ENCODE data around the gene BRINP3.

The BRINP3 gene

DNA sequence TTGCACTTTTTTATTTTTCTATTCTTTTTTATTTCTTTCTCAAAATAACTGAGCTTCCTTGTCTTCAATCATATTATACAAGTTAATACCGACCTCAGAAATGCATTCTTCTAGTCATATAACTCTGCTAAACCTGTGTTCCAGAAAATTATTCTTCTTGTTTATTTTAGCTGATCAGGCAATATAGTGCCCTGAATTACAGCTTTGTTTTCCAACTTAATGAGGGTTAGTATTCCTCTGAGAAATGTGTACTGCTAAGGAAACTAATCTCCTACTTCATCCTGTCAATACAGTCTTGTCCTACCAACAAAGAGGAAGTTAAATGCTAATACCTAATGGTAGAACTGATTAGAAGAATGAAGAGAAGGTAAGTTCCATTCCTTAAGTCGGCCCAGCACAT, 13.0 kb downstream of the BRINP3 start:
- H3K4me3 ChIP-seq (ENCODE audit: low read depth, low read length), result no peak overlapping the region
- TF ChIP-seq, protein P1, sequence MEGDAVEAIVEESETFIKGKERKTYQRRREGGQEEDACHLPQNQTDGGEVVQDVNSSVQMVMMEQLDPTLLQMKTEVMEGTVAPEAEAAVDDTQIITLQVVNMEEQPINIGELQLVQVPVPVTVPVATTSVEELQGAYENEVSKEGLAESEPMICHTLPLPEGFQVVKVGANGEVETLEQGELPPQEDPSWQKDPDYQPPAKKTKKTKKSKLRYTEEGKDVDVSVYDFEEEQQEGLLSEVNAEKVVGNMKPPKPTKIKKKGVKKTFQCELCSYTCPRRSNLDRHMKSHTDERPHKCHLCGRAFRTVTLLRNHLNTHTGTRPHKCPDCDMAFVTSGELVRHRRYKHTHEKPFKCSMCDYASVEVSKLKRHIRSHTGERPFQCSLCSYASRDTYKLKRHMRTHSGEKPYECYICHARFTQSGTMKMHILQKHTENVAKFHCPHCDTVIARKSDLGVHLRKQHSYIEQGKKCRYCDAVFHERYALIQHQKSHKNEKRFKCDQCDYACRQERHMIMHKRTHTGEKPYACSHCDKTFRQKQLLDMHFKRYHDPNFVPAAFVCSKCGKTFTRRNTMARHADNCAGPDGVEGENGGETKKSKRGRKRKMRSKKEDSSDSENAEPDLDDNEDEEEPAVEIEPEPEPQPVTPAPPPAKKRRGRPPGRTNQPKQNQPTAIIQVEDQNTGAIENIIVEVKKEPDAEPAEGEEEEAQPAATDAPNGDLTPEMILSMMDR (IDR thresholded peaks at IDR 0.05; ENCODE audit: low read depth, low read length), result no peak
- in situ Hi-C loops (cut with HindIII; ENCODE audit: low sequenced_read_pairs), result no loop called here
- no peak for DNase-seq (ENCODE audit: low read depth, low spot score)

DNA sequence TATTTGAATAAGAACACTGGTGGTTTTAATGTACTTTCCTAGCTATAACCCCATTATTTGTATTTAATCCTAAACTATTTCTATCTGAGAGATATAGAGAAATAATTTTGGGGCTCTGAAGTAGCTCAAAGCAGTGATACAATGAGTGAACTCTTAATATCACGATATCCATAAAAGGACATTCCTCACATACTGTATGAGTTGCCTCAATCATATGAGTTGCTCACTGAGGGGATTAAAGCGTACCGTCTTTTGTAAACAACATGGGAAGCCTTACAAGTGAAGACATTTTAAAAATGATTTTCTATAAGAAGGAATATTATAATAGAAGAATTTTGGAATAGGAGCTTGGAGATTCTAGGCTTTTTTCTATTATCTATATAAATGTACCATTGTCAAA, 21.5 kb downstream of the BRINP3 start:
- in situ Hi-C loops (cut with HindIII; ENCODE audit: low sequenced_read_pairs), result no loop called here
- TF ChIP-seq, protein P1 (IDR thresholded peaks at IDR 0.05; ENCODE audit: low read depth, low read length), result no peak
- H3K4me3 ChIP-seq (ENCODE audit: low read depth, low read length), result no peak overlapping the region
- DNase-seq (ENCODE audit: low read depth, low spot score), result no peak

DNA sequence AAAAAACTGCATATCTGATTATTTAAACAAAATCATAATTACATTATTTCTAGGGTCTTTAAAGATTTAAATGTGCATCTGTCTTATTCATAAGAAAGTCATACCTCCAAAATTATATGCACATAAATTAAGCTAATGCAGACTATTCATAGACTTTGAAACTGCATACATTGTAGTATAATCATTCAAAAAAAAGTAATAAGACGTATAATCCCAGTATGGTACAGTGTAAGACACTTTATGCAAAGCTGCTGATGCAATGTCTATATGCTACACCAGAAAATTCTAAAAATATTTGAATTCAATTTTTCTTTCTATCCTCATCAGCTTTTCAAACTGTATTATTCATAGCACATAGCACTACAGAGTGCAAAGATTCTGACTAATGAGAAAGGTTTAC, 22.0 kb downstream of the BRINP3 start:
- H3K4me3 ChIP-seq (ENCODE audit: low read depth, low read length), result no peak overlapping the region
- no peak for DNase-seq (ENCODE audit: low read depth, low spot score)
- in situ Hi-C loops (cut with HindIII; ENCODE audit: low sequenced_read_pairs), result no loop called here
- TF ChIP-seq, protein P1 (IDR thresholded peaks at IDR 0.05; ENCODE audit: low read depth, low read length), result no peak

DNA sequence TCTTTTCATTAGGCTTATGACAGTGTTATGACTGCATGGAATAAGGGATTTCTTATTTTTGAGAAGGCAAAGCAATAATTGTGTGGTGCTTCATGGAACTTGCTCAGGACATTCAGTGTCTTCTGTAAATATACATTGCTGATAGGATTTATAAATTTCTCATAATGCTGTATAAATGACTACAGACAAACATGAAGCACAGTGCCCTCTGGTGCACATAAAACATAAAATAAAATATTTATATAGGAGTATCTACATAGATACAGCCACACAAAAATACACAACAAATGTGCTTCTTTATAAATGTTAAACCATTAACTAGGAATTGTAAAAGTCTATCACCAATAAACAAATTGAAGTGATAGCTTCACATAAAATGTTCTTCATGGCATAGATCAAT, 24.1 kb downstream of the BRINP3 start:
- peak; percentile 10 for DNase-seq (ENCODE audit: low read depth, low spot score)
- in situ Hi-C loops (cut with HindIII; ENCODE audit: low sequenced_read_pairs), result no loop called here
- TF ChIP-seq, protein P1 (IDR thresholded peaks at IDR 0.05; ENCODE audit: low read depth, low read length), result peak; percentile 10
- H3K4me3 ChIP-seq (ENCODE audit: low read depth, low read length), result no peak overlapping the region

DNA sequence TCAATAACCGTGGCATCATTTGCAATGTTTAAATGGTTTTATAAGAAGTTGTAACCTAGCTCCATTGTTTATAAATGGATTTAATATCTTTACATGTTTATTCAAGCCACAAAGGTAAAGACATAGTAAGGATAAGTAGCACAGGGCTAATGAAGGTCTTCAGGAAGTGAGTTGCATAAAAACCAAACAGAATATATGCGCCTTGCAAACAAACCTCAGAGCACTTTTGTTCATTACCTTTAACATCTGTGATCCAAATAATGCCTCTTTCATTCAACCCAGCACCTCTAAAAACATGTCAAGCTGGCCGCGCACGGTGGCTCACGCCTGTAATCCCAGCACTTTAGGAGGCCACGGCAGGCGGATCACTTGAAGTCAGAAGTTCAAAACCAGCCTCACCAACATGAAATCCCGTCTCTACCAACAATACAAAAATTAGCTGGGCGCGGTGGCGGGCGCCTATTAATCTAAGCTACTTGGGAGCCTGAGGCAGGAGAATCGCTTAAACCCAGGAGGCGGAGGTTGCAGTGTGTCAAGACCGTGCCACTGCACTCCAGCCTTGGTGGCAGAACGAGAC, 25.3 kb downstream of the BRINP3 start:
- TF ChIP-seq, protein P1 (IDR thresholded peaks at IDR 0.05; ENCODE audit: low read depth, low read length), result no peak
- no peak overlapping the region for H3K4me3 ChIP-seq (ENCODE audit: low read depth, low read length)
- in situ Hi-C loops (cut with HindIII; ENCODE audit: low sequenced_read_pairs), result no loop called here
- DNase-seq (ENCODE audit: low read depth, low spot score), result no peak

DNA sequence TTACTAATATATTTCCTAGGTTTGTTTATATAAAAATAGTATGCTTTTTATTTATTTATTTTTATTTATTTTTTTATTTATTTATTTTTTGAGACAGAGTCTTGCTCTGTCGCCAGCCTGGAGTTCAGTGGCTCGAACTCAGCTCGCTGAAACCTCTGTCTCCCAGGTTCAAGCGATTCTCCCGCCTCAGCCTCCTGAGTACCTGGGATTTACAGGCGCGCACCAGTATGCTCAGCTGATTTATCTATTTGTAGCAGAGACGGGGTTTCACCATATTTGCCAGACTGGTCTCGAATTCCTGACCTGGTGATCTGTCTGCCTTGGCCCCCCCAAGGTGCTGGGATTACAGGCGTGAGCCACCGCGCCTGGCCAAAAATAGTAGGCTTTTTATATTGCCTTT, 33.2 kb downstream of the BRINP3 start:
- TF ChIP-seq, protein P1 (IDR thresholded peaks at IDR 0.05; ENCODE audit: low read depth, low read length), result no peak
- H3K4me3 ChIP-seq (ENCODE audit: low read depth, low read length), result no peak overlapping the region
- in situ Hi-C loops (cut with HindIII; ENCODE audit: low sequenced_read_pairs), result no loop called here
- DNase-seq (ENCODE audit: low read depth, low spot score), result no peak

DNA sequence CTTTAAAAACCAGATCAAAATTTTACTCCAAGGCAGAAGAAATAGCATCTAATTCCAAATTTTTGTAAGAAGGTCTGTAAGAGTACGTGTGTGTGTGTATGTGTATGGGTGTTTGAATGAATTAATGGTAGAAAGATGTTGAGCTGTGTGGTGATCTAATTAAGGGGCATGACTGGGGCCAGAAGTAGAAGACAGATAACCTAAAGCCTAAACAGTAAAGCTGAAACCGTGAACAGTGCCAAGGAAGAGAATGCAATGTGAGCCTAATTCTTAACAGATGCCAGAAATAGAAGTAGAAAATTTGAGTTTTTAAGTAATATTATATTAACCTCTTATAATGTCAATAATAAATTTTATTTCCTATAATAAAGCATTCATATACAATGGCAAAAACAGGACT, 38.2 kb downstream of the BRINP3 start:
- in situ Hi-C loops (cut with HindIII; ENCODE audit: low sequenced_read_pairs), result no loop called here
- TF ChIP-seq, protein P1 (IDR thresholded peaks at IDR 0.05; ENCODE audit: low read depth, low read length), result no peak
- DNase-seq (ENCODE audit: low read depth, low spot score), result no peak
- H3K4me3 ChIP-seq (ENCODE audit: low read depth, low read length), result no peak overlapping the region
